Psoas muscle (tissue), 8 donors: ENCODE results near the gene TMEM240. TPM values are rescaled to one million over a fixed set of nuclear protein-coding genes. Genes with fewer than 3 reads are reported as not detected.
"Not testable (repeated sequence)": the region's sequence is repeated elsewhere in the genome, so short reads cannot be mapped to it uniquely, and the experiment has no call there.

Experiments
- ATAC-seq, 4 donors: fragments of 200-7000 bp; cut with Tn5 transposase; one replicate each; pipeline ENCODE4 v1.9.1; 2020; ENCODE audit warnings: moderate library complexity in 3 of 4, mild to moderate bottlenecking in 2 of 4
- DNase-seq, 2 donors: peaks; one replicate each; pipeline ENCODE4 v3.0.0-alpha.2; 2020
- H3K27ac ChIP-seq: fragments of 200-600 bp; one replicate; pipeline ENCODE4 v1.8.0; 2022
- H3K27me3 ChIP-seq, 3 donors: fragments of 200-600 bp in 1 of 3; one replicate each; pipeline versions ENCODE4 v1.6.1 to v1.8.0; 2013 to 2022; ENCODE audit warnings: low read length in 2 of 3, mild to moderate bottlenecking in 2 of 3, moderate library complexity in 1 of 3; ENCODE audit not compliant: insufficient read depth in 3 of 3
- H3K36me3 ChIP-seq, 2 donors: fragments of 200-600 bp in 1 of 2; one replicate each; pipeline versions ENCODE4 v1.6.1 to v1.8.0; 2013 to 2022; ENCODE audit warnings: low read depth in 1 of 2, mild to moderate bottlenecking in 1 of 2, moderate library complexity in 1 of 2; ENCODE audit not compliant: insufficient read depth in 1 of 2
- H3K4me1 ChIP-seq: fragments of 200-600 bp; one replicate; pipeline ENCODE4 v1.8.0; 2022
- H3K4me3 ChIP-seq: fragments of 200-600 bp; one replicate; pipeline ENCODE4 v1.8.0; 2022; ENCODE audit warnings: mild to moderate bottlenecking
- H3K9me3 ChIP-seq: fragments of 200-600 bp; one replicate; pipeline ENCODE4 v1.8.0; 2022
- WGBS, 3 donors: extraction: QIAGEN DNeasy Blood & Tissue Kit; methylation state at CpG; one replicate each; pipeline versions ENCODE4 v1.1.6 to v1.1.7; 2013; 5-methylcytosine and 5-hydroxymethylcytosine counted together
- intact Hi-C, 2 donors: fragments of 100-400 bp; cut with DNase I; formaldehyde crosslinking; loops; one replicate each; pipeline versions ENCODE4 v1.11.0 to v1.14.2; 2022
- polyA plus RNA-seq, 3 donors: library from polyadenylated mRNA; stranded (reverse); fragments of 200-250 nt; gene quantifications; one replicate each; pipeline ENCODE4 v1.2.3, GENCODE V29; 2013
- total RNA-seq, 4 donors: library from RNA; stranded (reverse); fragmentation: NEBNext Ultra II Directional in 2 of 4; extraction: Animal tissue kit (Norgen Biotek cat#: 25700) in 2 of 4; gene quantifications; one replicate each; pipeline versions ENCODE4 v1.2.1 to v1.2.4, GENCODE V29; 2021 to 2023
- TF ChIP-seq, protein P1 (sequence below): fragments of 200-600 bp; IDR thresholded peaks from one replicate; pipeline ENCODE4 v1.8.0; 2022; ENCODE audit warnings: antibody characterized with exemption
- donor health status: healthy with polysubstance abuse.
- donor health status: DM: no; HTN: no; CAD: no; lungs with moderate emphysema.
- donor health status: Bipolar disorder and iron deficiency.
- donor health status: healthy.
- donor health status: DM: yes; HTN: yes; CAD: no.
- donor health status: DM: no; HTN: no; CAD: no.
- donor health status: DM: no; HTN: no; CAD: no.
- donor health status: DM: yes; HTN: yes; CAD: no.

Gene TMEM240
- total and polyA plus RNA-seq, 7 donors = 0.55 to 1.8 (median 1.2) TPM

DNA sequence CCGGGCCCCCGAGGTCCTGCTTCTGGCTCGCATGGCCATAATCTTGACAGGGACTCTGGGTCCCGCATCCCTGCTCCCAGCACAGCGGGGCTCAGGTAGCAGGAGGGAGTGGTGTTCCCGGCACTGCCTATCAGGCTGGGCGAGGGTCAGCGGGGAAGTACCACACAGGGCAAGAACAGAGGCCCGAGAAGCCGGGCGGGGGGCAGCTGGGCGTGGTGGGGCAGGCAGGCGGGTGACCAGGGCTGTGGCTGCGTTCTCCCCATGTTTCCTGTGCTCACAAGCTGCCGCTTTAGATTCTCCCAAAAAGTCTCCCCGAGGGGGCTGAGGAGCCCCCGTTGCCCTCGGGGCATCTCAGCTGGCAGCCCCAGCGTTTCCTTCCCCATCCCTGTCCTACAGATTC, 50.6 kb downstream of the TMEM240 start:
- WGBS, 3 donors = 93 to 98% (median 96%) methylated on average over 19 of the region's 19 CpGs
- intact Hi-C loops = no loop called here
- TF ChIP-seq, protein P1, sequence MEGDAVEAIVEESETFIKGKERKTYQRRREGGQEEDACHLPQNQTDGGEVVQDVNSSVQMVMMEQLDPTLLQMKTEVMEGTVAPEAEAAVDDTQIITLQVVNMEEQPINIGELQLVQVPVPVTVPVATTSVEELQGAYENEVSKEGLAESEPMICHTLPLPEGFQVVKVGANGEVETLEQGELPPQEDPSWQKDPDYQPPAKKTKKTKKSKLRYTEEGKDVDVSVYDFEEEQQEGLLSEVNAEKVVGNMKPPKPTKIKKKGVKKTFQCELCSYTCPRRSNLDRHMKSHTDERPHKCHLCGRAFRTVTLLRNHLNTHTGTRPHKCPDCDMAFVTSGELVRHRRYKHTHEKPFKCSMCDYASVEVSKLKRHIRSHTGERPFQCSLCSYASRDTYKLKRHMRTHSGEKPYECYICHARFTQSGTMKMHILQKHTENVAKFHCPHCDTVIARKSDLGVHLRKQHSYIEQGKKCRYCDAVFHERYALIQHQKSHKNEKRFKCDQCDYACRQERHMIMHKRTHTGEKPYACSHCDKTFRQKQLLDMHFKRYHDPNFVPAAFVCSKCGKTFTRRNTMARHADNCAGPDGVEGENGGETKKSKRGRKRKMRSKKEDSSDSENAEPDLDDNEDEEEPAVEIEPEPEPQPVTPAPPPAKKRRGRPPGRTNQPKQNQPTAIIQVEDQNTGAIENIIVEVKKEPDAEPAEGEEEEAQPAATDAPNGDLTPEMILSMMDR = no peak
- H3K36me3 ChIP-seq = peaks cover 7 to 76% of the 10 kb centered on the region in 2 donors
- ATAC-seq (no peak), DNase-seq (no peak)
- H3K4me3 ChIP-seq = no peak overlapping the region
- H3K9me3 ChIP-seq = peaks cover 5% of the 10 kb centered on the region
- H3K4me1 ChIP-seq = no peaks in the 10 kb centered on the region
- no peaks in the 10 kb centered on the region for H3K27me3 ChIP-seq
- H3K27ac ChIP-seq = no peak overlapping the region

DNA sequence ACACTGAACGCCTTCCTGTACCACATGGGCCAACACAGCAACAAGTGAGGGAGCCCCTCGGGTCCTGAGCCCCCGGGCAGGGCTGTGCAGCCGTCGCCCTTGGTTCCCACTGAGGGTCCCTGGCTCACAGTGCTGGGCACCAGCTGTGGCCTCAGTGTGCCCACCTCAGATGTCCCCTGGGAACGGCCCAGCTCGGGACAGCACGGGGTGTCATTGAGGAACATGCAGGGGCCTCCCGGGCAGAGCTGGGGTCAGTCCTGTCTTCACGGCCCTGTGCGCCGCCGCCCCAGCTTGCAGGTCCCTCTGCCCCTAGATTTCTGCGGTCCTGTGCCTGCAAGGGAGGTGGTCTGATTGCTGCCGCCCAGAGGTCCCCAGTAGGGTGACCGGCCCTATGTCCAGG, 51.2 kb downstream of the TMEM240 start:
- TF ChIP-seq, protein P1 = no peak
- H3K27me3 ChIP-seq = no peaks in the 10 kb centered on the region
- no peak overlapping the region for H3K27ac ChIP-seq
- H3K9me3 ChIP-seq = peaks cover 5% of the 10 kb centered on the region
- no peaks in the 10 kb centered on the region for H3K4me1 ChIP-seq
- ATAC-seq (no peak), DNase-seq (no peak)
- H3K4me3 ChIP-seq = no peak overlapping the region
- WGBS, 3 donors = 93 to 95% (median 94%) methylated on average over 14 to 16 of the region's 16 CpGs
- intact Hi-C loops = no loop called here
- peaks cover 7 to 81% of the 10 kb centered on the region in 2 donors for H3K36me3 ChIP-seq

DNA sequence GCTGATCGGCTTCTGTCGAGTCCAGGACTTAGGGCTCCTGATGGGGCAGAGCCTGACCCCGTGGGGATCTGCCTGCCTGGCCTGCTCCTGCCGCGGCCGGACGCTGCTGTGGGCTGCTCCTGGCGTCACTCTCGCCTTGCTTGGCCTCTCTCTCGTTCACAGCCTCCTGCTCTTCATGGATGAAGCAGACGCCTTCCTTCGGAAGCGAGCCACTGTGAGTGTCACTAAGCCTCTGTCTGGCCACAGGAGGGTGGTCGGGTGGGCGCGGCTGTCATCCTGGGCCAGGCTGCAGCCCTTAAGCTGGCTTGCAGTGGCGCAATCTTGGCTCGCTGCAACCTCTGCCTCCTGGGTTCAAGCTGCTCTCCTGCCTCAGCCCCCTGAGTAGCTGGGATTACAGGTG, 52.7 kb downstream of the TMEM240 start:
- Histone ChIP-seq H3K27ac (no peak overlapping the region), H3K9me3 (no peaks in the 10 kb centered on the region), H3K4me3 (no peak overlapping the region), H3K36me3 (peaks cover 9 to 84% of the 10 kb centered on the region in 2 donors), H3K27me3 (no peaks in the 10 kb centered on the region), H3K4me1 (no peaks in the 10 kb centered on the region)
- ATAC-seq (no peak), DNase-seq (no peak)
- intact Hi-C loops = no loop called here
- whole genome bisulfite sequencing, 3 donors = 92 to 95% (median 94%) methylated on average over 18 of the region's 18 CpGs
- TF ChIP-seq, protein P1 = no peak

DNA sequence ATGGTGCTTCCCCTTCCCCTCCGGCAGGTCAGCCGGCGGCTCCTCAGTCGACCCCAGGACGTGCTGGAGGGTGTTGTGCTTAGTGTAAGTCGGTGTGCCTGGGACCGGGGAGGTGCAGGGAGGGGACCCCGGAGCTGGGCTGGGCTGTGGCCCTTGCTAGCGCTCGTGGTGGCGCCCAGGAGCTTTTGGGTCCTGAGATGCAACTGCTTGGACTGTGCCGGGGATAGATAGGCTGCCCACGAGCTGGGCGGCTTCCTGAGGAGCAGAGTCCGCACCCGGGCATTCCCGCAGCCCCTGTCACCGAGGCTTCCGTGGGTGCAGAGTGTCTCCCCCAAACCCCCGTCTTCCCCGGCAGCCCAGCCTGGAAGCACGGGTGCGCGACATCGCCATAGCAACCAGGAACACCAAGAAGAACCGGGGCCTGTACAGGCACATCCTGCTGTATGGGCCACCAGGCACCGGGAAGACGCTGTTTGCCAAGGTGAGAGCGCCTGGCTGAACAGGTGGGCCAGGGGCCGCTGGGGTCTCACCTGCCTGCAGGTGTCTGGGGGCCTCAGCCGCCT, 54.6 kb downstream of the TMEM240 start:
- ATAC-seq, H3K27me3 ChIP-seq, H3K4me1 ChIP-seq, H3K27ac ChIP-seq, DNase-seq, H3K4me3 ChIP-seq, intact Hi-C loops, H3K9me3 ChIP-seq: not testable (repeated sequence)
- peaks cover 9 to 78% of the 10 kb centered on the region in 2 donors for H3K36me3 ChIP-seq
- WGBS, 3 donors = 90 to 96% (median 92%) methylated on average over 24 to 29 of the region's 31 CpGs

DNA sequence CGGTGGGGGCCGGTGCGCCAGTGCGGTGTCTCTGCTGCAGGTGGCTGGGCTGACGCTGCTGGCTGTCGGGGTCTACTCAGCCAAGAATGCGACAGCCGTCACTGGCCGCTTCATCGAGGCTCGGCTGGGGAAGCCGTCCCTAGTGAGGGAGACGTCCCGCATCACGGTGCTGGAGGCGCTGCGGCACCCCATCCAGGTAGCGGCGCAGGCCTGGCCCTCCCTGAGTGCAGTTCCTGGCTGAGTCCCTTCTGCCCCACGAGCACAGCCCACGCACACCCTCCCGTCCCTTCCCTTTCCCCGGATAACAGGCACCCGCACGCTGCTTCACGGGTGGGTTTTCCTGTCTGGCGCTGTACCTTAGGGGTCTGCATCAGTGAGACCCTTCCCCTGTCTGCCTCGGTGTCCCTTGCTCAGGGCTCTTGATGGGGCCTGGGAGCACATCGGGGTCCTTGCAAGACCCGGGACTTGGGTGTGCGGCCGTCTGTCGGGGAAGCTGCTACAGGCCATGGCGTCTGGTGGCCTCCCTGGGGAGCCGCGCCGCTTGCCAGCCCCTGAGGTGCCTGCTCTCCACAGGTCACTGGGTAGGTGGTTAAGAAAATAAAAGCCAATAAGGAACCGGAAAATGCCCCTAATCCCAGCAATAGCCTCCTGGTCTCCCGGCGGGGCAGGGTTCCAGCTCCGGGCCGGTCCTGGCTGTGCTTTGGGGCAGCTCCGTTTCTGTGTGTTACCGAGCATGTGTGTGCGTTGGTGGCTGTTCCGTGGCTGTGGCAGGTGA, 55.3 kb downstream of the TMEM240 start:
- H3K9me3 ChIP-seq, H3K4me1 ChIP-seq, H3K27ac ChIP-seq, ATAC-seq, intact Hi-C loops, DNase-seq, H3K27me3 ChIP-seq, H3K4me3 ChIP-seq: not testable (repeated sequence)
- H3K36me3 ChIP-seq = peaks cover 9 to 78% of the 10 kb centered on the region in 2 donors
- 87 to 94% (median 93%) methylated on average over 30 to 40 of the region's 46 CpGs for WGBS, 3 donors

Other genes starting within 250 kb of the TMEM240 start
- 10 to 100 TPM; 20.8 to 32.0 (median 26.3) TPM for gene ACAP3, start 232.7 kb downstream of the TMEM240 start, total RNA-seq
- 10 to 100 TPM; 14.7 to 23.7 (median 15.5) TPM for gene ACAP3, start 232.7 kb downstream of the TMEM240 start, polyA plus RNA-seq
- gene PUSL1, start 232.0 kb downstream of the TMEM240 start, total RNA-seq = 1 to 10 TPM; 3.7 to 7.3 (median 5.8) TPM
- 1 to 10 TPM; 7.9 to 9.1 (median 9.0) TPM for gene PUSL1, start 232.0 kb downstream of the TMEM240 start, polyA plus RNA-seq
- 10 to 100 TPM; 55.6 to 80.8 (median 64.0) TPM for gene INTS11, start 216.0 kb downstream of the TMEM240 start, total RNA-seq
- gene INTS11, start 216.0 kb downstream of the TMEM240 start, polyA plus RNA-seq = 10 to 100 TPM; 71.2 to 72.7 (median 71.8) TPM
- gene CPTP, start 215.8 kb downstream of the TMEM240 start, total RNA-seq = 10 to 100 TPM; 18.2 to 39.5 (median 23.8) TPM
- gene CPTP, start 215.8 kb downstream of the TMEM240 start, polyA plus RNA-seq = 10 to 100 TPM; 31.3 to 38.1 (median 33.4) TPM
- under 1 TPM in 3 of 4 donors, not detected in 1; 0.06 to 0.10 (median 0.06) TPM for gene TAS1R3, start 209.3 kb downstream of the TMEM240 start, total RNA-seq
- gene TAS1R3, start 209.3 kb downstream of the TMEM240 start, polyA plus RNA-seq = under 1 TPM; 0.08 to 0.25 (median 0.18) TPM
- 100 to 1,000 TPM; 162 to 215 (median 210) TPM for gene DVL1, start 191.2 kb downstream of the TMEM240 start, total RNA-seq
- gene DVL1, start 191.2 kb downstream of the TMEM240 start, polyA plus RNA-seq = 100 to 1,000 TPM; 183 to 209 (median 206) TPM
- gene MXRA8, start 182.1 kb downstream of the TMEM240 start, total RNA-seq = 10 to 100 TPM in 3 of 4 donors, 1 to 10 TPM in 1; 7.2 to 24.3 (median 13.5) TPM
- 10 to 100 TPM in 2 of 3 donors, 1 to 10 TPM in 1; 9.8 to 16.9 (median 10.1) TPM for gene MXRA8, start 182.1 kb downstream of the TMEM240 start, polyA plus RNA-seq
- gene AURKAIP1, start 165.4 kb downstream of the TMEM240 start, total RNA-seq = 100 to 1,000 TPM; 180 to 194 (median 183) TPM
- 100 to 1,000 TPM; 306 to 534 (median 341) TPM for gene AURKAIP1, start 165.4 kb downstream of the TMEM240 start, polyA plus RNA-seq
- 10 to 100 TPM; 40.2 to 71.8 (median 46.1) TPM for gene CCNL2, start 141.3 kb downstream of the TMEM240 start, total RNA-seq
- gene CCNL2, start 141.3 kb downstream of the TMEM240 start, polyA plus RNA-seq = 10 to 100 TPM; 50.1 to 59.3 (median 54.7) TPM
- gene MRPL20, start 133.3 kb downstream of the TMEM240 start, total RNA-seq = 100 to 1,000 TPM; 114 to 159 (median 143) TPM
- gene MRPL20, start 133.3 kb downstream of the TMEM240 start, polyA plus RNA-seq = 100 to 1,000 TPM; 211 to 308 (median 255) TPM
- 1 to 10 TPM in 3 of 4 donors, under 1 TPM in 1; 0.77 to 5.4 (median 3.0) TPM for gene ANKRD65, start 119.3 kb downstream of the TMEM240 start, total RNA-seq
- gene ANKRD65, start 119.3 kb downstream of the TMEM240 start, polyA plus RNA-seq = 1 to 10 TPM; 1.1 to 2.9 (median 1.6) TPM
- 10 to 100 TPM in 3 of 4 donors, 1 to 10 TPM in 1; 4.5 to 25.3 (median 13.8) TPM for gene VWA1, start 104.9 kb downstream of the TMEM240 start, total RNA-seq
- gene VWA1, start 104.9 kb downstream of the TMEM240 start, polyA plus RNA-seq = 1 to 10 TPM; 1.4 to 7.8 (median 4.1) TPM
- under 1 TPM; 0.47 to 0.99 (median 0.61) TPM for gene ATAD3C, start 90.9 kb downstream of the TMEM240 start, total RNA-seq
- under 1 TPM; 0.12 to 0.61 (median 0.13) TPM for gene ATAD3C, start 90.9 kb downstream of the TMEM240 start, polyA plus RNA-seq
- 10 to 100 TPM in 1 of 4 donors, 1 to 10 TPM in 3; 4.6 to 11.8 (median 9.0) TPM for gene ATAD3B, start 68.9 kb downstream of the TMEM240 start, total RNA-seq
- gene ATAD3B, start 68.9 kb downstream of the TMEM240 start, polyA plus RNA-seq = 10 to 100 TPM in 2 of 3 donors, 1 to 10 TPM in 1; 9.6 to 19.4 (median 12.3) TPM
- 10 to 100 TPM; 20.6 to 33.5 (median 24.1) TPM for gene ATAD3A, start 28.5 kb downstream of the TMEM240 start, total RNA-seq
- 10 to 100 TPM; 35.6 to 48.6 (median 41.4) TPM for gene ATAD3A, start 28.5 kb downstream of the TMEM240 start, polyA plus RNA-seq
- gene SSU72, start 34.2 kb upstream of the TMEM240 start, total RNA-seq = 100 to 1,000 TPM; 130 to 185 (median 167) TPM
- 100 to 1,000 TPM; 137 to 207 (median 192) TPM for gene SSU72, start 34.2 kb upstream of the TMEM240 start, polyA plus RNA-seq
- gene FNDC10, start 59.5 kb upstream of the TMEM240 start, total RNA-seq = under 1 TPM in 3 of 4 donors, not detected in 1; 0.44 to 0.89 (median 0.82) TPM
- under 1 TPM; 0.15 to 0.96 (median 0.34) TPM for gene FNDC10, start 59.5 kb upstream of the TMEM240 start, polyA plus RNA-seq
- gene MIB2, start 74.9 kb upstream of the TMEM240 start, total RNA-seq = 100 to 1,000 TPM in 1 of 4 donors, 10 to 100 TPM in 3; 66.5 to 106 (median 75.4) TPM
- 10 to 100 TPM; 41.8 to 80.5 (median 78.7) TPM for gene MIB2, start 74.9 kb upstream of the TMEM240 start, polyA plus RNA-seq
- 1 to 10 TPM in 1 of 4 donors, under 1 TPM in 2, not detected in 1; 0.32 to 1.8 (median 0.64) TPM for gene MMP23B, start 91.5 kb upstream of the TMEM240 start, total RNA-seq
- under 1 TPM in 2 of 3 donors, not detected in 1; 0.25 to 0.29 TPM for gene MMP23B, start 91.5 kb upstream of the TMEM240 start, polyA plus RNA-seq
- gene CDK11B, start 118.4 kb upstream of the TMEM240 start, total RNA-seq = 10 to 100 TPM; 30.6 to 43.0 (median 36.4) TPM
- gene CDK11B, start 118.4 kb upstream of the TMEM240 start, polyA plus RNA-seq = 10 to 100 TPM; 42.1 to 72.8 (median 55.2) TPM
- 10 to 100 TPM; 12.6 to 23.9 (median 14.9) TPM for gene SLC35E2B, start 152.2 kb upstream of the TMEM240 start, total RNA-seq
- gene SLC35E2B, start 152.2 kb upstream of the TMEM240 start, polyA plus RNA-seq = 10 to 100 TPM in 2 of 3 donors, 1 to 10 TPM in 1; 9.2 to 16.4 (median 11.5) TPM
- 10 to 100 TPM; 15.9 to 36.6 (median 22.5) TPM for gene CDK11A, start 183.7 kb upstream of the TMEM240 start, total RNA-seq
- 10 to 100 TPM; 16.8 to 29.8 (median 17.4) TPM for gene CDK11A, start 183.7 kb upstream of the TMEM240 start, polyA plus RNA-seq
- gene NADK, start 237.8 kb upstream of the TMEM240 start, total RNA-seq = 10 to 100 TPM; 19.1 to 37.7 (median 28.7) TPM
- 10 to 100 TPM; 14.5 to 25.1 (median 22.5) TPM for gene NADK, start 237.8 kb upstream of the TMEM240 start, polyA plus RNA-seq